ENCODE data around the gene MRPS27.

- TF ChIP-seq POLR2A (IDR thresholded peaks at IDR 0.05; ENCODE audit: low read depth, low read length) (no peak), TAF1 (IDR thresholded peaks at IDR 0.05; ENCODE audit: low read depth, low read length) (no peak), POU2F2 (IDR thresholded peaks at IDR 0.05; ENCODE audit: low read depth, low read length) (no peak), POLR2AphosphoS5 (IDR thresholded peaks at IDR 0.05; ENCODE audit: low read depth, low read length) (no peak), SPI1 (IDR thresholded peaks at IDR 0.05; ENCODE audit: low read depth, low read length) (no peak), PAX5 (IDR thresholded peaks at IDR 0.05; ENCODE audit: insufficient read depth, low read length, severe bottlenecking) (no peak)
Observed at GRCh38 chr5:72282878-72283277, 37.2 kb downstream of the MRPS27 start.

All from GM12891 (cell line).